Neutrophil (primary cell): ENCODE results near the gene ZC3H15.
"Not testable (repeated sequence)": the region's sequence is repeated elsewhere in the genome, so short reads cannot be mapped to it uniquely, and the experiment has no call there.

Experiments
- H3K27ac ChIP-seq: fragments of 200-600 bp; sonication (generic); 2 replicates; pipeline ENCODE4 v1.5.1; 2016; ENCODE audit warnings: mild to moderate bottlenecking, moderate library complexity
- H3K27me3 ChIP-seq: fragments of 200-600 bp; sonication (generic); 2 replicates; pipeline ENCODE4 v1.6.0; 2016; ENCODE audit warnings: mild to moderate bottlenecking
- H3K36me3 ChIP-seq: fragments of 200-600 bp; sonication (generic); 2 replicates; pipeline ENCODE4 v1.5.1; 2017
- H3K4me1 ChIP-seq, 2 experiments: fragments of 200-600 bp in 1 of 2; sonication (generic) in 1 of 2; 1 replicate in 1 of 2; 2 replicates in 1 of 2; pipeline versions ENCODE4 v1.5.1 to v1.6.1; 2013 to 2016; ENCODE audit warnings: low read depth in 1 of 2, low read length in 1 of 2, mild to moderate bottlenecking in 1 of 2, moderate library complexity in 1 of 2; ENCODE audit not compliant: control insufficient read depth in 1 of 2, insufficient read depth in 1 of 2
- H3K4me3 ChIP-seq, 2 experiments: fragments of 200-600 bp in 1 of 2; sonication (generic) in 1 of 2; 1 replicate in 1 of 2; 2 replicates in 1 of 2; pipeline ENCODE4 v1.5.1; 2013 to 2016; ENCODE audit warnings: low read depth in 1 of 2, low read length in 1 of 2, mild to moderate bottlenecking in 1 of 2, moderate library complexity in 1 of 2
- H3K9me3 ChIP-seq: fragments of 200-600 bp; sonication (generic); 2 replicates; pipeline ENCODE4 v1.5.1; 2016
- TF ChIP-seq, protein P1 (sequence below): fragments of 200-600 bp; sonication (generic); IDR thresholded peaks from 2 replicates; pipeline ENCODE4 v1.5.1; 2016; ENCODE audit warnings: antibody characterized with exemption

ZC3H15 gene

DNA sequence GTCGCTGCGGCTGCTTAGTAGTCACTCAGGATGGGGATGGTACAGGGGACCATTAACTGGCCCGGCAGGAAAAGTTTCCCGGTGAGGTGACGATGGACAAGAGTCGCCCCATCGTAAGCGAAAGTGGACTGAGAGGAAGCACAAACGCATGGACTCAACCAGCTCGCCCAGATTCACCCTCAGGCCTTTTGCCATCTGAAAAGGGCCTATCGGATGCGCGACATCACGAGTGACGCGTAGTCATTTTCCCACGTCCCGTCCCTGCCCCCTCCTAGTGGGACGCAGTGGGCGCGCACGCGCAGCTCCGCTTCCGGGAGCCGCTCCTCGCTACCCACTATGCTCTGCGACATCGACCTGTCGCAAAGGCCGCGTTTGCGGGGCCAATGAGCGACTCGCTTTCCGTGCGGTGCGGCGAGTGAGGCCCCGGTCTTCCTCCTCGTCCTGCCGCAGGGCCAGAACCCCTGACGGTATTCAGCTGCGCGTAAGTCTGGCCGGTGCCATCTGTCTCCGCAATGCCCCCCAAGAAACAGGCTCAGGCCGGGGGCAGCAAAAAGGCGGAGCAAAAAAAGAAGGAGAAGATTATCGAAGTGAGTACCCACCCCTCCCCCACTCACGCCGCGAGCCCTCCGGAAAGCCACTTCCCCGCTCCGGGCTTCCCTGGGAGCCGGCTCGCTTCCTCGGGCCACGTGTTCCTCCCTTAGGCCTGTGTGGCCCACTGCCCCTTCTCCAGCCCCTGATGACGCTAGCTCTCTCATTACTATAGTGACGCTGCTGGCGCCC lies at the start of gene ZC3H15:
Gene ZC3H15 (plus strand): TSS at position 390 of the 780 bp plus-strand sequence. CDS start 123 bp downstream, at position 513.
- Histone ChIP-seq H3K27me3 (no peaks in the 10 kb centered on the region), H3K4me1 (peaks cover 32 to 35% of the 10 kb centered on the region in 2 experiments), H3K36me3 (no peaks in the 10 kb centered on the region), H3K27ac (peak within 1 kb of the TSS; percentile 88), H3K9me3 (no peaks in the 10 kb centered on the region), H3K4me3 (peak within 1 kb of the TSS; percentile 67 to 83)
- TF ChIP-seq, protein P1, sequence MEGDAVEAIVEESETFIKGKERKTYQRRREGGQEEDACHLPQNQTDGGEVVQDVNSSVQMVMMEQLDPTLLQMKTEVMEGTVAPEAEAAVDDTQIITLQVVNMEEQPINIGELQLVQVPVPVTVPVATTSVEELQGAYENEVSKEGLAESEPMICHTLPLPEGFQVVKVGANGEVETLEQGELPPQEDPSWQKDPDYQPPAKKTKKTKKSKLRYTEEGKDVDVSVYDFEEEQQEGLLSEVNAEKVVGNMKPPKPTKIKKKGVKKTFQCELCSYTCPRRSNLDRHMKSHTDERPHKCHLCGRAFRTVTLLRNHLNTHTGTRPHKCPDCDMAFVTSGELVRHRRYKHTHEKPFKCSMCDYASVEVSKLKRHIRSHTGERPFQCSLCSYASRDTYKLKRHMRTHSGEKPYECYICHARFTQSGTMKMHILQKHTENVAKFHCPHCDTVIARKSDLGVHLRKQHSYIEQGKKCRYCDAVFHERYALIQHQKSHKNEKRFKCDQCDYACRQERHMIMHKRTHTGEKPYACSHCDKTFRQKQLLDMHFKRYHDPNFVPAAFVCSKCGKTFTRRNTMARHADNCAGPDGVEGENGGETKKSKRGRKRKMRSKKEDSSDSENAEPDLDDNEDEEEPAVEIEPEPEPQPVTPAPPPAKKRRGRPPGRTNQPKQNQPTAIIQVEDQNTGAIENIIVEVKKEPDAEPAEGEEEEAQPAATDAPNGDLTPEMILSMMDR, result peak; percentile 31

DNA sequence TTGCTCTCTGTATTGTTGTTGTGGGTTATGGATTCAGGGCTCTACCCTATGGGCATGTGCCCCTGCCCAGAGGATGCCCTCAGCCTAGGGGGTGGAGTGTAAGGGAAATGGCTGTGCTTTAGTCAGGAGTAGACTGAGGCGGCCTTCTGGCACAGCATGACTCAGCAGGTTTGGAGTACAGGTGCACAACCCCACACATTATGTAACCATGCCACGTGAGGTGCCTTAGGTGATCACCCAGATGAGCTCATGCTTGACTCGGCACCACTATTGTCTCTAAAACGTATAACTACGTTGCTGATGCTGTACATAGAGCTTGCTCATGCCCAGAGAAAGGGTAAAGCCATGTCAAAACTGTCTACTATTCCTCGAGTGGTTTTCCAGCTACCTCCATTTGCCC lies 48.3 kb upstream of the ZC3H15 start:
- TF ChIP-seq, protein P1, result no peak
- Histone ChIP-seq H3K36me3 (no peaks in the 10 kb centered on the region), H3K27me3 (no peaks in the 10 kb centered on the region), H3K4me1 (no peaks in the 10 kb centered on the region), H3K4me3 (no peak overlapping the region), H3K27ac (no peak overlapping the region), H3K9me3 (no peaks in the 10 kb centered on the region)

GRCh38 chr2:186439673-186440095 lies 46.4 kb upstream of the ZC3H15 start:
- H3K27me3 ChIP-seq, H3K4me1 ChIP-seq, H3K4me3 ChIP-seq, H3K36me3 ChIP-seq, H3K27ac ChIP-seq, H3K9me3 ChIP-seq: not testable (repeated sequence)

DNA sequence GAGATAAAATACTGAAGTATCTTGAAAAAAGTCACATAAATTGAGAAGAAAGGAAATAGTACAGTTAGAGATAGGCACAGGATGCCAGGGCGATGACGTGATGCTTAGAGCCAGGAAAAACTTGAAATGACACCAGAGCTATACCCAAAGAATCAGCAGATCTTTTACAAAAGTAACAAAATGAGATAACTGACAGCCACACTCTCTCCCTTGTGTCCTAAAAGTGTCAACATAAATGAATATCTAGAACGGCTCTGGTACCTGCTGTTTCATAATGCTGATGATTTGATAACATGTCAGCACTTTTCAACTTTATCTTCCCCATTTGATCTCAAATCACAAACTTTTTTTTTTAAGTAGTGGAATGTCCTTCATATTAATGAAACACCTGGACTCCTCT lies 45.6 kb upstream of the ZC3H15 start:
- H3K27me3 ChIP-seq, result no peaks in the 10 kb centered on the region
- H3K4me3 ChIP-seq, result no peak overlapping the region
- H3K36me3 ChIP-seq, result no peaks in the 10 kb centered on the region
- no peaks in the 10 kb centered on the region for H3K4me1 ChIP-seq
- no peak overlapping the region for H3K27ac ChIP-seq
- TF ChIP-seq, protein P1, result no peak
- H3K9me3 ChIP-seq, result no peaks in the 10 kb centered on the region

- TF ChIP-seq, protein P1, result no peak
- no peaks in the 10 kb centered on the region for H3K9me3 ChIP-seq
- no peaks in the 10 kb centered on the region for H3K4me1 ChIP-seq
- no peaks in the 10 kb centered on the region for H3K36me3 ChIP-seq
- H3K27ac ChIP-seq, result no peak overlapping the region
- H3K4me3 ChIP-seq, result no peak overlapping the region
- H3K27me3 ChIP-seq, result no peaks in the 10 kb centered on the region
Observed at GRCh38 chr2:186442885-186443284, 43.2 kb upstream of the ZC3H15 start.

- H3K36me3 ChIP-seq, result no peaks in the 10 kb centered on the region
- H3K27me3 ChIP-seq, result no peaks in the 10 kb centered on the region
- TF ChIP-seq, protein P1, result no peak
- H3K27ac ChIP-seq, result no peak overlapping the region
- no peaks in the 10 kb centered on the region for H3K4me1 ChIP-seq
- no peak overlapping the region for H3K4me3 ChIP-seq
- H3K9me3 ChIP-seq, result no peaks in the 10 kb centered on the region
Observed at GRCh38 chr2:186443851-186444250, 42.2 kb upstream of the ZC3H15 start.
